GM21381 (cell line): ENCODE results near the gene TNRC6C.
"Not testable (repeated sequence)": the region's sequence is repeated elsewhere in the genome, so short reads cannot be mapped to it uniquely, and the experiment has no call there.

ENCODE experiments used
- ATAC-seq: cut with Tn5 transposase; IDR thresholded peaks from one replicate; pipeline ENCODE4 v1.9.1; 2021; ENCODE audit warnings: mild to moderate bottlenecking, moderate library complexity; ENCODE audit not compliant: unreplicated experiment

Gene TNRC6C

GRCh38 chr17:78133179-78133951 is 174.9 kb downstream of the TNRC6C start:
- ATAC-seq = no peak

DNA sequence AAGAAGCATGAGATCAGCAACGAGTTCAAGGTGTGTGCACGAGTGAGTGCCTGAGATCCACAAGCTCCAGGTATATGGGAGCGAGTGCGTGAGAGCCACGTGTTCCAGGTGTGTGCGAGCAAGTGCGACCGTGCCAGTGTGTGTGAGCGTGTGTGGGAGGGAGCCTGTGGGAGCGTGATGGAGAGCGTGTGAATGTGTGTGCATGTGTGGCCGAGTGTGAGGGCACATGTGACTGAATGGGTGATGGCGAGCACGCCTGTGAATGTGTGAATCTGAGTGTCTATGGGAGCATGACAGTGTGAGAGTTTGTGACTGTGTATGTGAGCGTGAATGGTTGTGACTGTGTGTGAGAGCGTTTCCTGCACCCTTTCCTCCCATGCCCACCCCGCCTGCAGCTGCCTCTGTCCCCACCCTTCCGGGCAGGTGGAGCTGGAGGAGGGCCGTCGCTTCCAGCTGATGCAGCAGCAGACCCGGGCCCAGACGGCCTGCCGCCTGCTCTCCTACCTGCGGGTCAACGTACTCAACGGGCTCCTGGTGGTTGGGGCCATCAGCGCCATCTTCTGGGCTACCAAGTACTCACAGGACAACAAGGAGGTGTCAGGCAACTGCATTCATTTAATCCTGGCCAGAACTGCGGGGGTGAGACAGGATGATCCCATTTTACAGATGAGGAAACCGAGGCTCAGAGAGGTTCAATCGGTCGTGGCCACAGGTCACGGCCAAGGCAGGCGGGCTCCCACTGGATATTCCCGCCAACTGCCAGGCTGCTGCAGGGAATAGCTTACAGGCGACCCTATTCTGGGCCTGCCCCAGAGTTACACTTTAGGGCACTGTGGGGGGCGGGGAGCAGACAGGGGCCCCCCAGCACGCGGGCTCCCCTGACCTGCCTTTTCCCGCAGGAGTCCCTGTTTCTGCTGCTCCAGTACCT is 175.7 kb downstream of the TNRC6C start:
- no peak for ATAC-seq

- no peak for ATAC-seq
Observed at GRCh38 chr17:78134899-78135385, 176.4 kb downstream of the TNRC6C start.

DNA sequence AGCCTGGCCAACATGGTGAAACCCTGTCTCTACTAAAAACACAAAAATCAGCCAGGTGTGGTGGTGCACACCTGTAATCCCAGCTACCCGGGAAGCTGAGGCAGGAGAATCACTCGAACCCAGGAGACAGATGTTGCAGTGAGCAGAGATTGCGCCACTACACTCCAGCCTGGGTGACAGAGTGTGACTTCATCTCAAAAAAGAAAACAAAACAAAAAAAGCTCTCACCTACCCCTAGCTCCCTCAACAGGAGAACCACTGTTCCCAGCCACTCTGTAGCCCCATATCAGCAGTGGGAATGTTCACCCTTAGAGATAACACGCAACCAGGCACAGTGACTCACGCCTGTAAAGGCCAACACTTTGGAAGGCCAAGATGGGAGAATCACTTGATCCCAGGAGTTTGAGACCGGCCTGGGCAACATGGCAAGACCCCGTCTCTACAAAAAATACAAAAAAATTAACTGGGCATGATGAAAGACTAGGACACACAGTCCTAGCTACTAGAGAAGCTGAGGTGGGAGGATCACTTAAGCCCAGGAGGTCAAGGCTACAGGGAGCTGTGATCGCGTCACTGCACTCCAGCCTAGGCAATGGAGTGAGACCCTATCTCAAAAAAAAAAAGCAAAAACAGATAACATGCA is 177.5 kb downstream of the TNRC6C start:
- ATAC-seq = no peak

DNA sequence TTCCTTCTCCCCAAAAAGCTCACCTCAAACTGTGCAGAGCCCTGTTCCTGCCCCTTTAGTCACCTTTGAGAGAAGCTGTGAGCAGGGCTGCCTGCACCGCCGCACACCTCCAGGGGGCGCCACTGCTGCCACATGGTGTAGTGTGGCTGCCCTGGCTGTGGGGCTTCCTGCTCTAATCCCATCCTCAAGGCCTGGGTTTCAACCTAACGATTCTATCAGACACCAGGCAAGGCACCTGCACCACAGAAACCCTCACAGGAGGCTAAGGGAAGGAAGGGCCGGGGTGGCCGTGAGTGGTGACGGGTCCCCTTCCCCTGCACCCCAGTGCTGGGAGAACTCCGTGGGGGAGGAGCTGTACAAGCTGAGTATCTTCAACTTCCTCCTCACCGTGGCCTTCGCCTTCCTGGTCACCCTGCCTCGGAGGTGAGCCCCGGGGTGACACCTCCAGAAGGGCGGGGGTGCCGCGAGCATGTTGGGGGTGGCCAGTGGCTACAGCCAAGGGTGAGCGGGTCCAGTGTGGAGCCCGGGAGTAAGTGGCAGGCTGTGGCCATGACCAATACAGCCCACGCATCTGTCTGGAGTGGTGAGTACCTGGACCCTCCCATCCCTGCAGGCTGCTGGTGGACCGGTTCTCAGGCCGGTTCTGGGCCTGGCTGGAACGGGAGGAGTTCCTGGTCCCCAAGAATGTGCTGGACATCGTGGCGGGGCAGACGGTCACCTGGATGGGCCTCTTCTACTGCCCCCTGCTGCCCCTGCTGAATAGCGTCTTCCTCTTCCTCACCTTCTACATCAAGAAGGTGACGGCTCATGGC is 179.1 kb downstream of the TNRC6C start:
- ATAC-seq = no peak

DNA sequence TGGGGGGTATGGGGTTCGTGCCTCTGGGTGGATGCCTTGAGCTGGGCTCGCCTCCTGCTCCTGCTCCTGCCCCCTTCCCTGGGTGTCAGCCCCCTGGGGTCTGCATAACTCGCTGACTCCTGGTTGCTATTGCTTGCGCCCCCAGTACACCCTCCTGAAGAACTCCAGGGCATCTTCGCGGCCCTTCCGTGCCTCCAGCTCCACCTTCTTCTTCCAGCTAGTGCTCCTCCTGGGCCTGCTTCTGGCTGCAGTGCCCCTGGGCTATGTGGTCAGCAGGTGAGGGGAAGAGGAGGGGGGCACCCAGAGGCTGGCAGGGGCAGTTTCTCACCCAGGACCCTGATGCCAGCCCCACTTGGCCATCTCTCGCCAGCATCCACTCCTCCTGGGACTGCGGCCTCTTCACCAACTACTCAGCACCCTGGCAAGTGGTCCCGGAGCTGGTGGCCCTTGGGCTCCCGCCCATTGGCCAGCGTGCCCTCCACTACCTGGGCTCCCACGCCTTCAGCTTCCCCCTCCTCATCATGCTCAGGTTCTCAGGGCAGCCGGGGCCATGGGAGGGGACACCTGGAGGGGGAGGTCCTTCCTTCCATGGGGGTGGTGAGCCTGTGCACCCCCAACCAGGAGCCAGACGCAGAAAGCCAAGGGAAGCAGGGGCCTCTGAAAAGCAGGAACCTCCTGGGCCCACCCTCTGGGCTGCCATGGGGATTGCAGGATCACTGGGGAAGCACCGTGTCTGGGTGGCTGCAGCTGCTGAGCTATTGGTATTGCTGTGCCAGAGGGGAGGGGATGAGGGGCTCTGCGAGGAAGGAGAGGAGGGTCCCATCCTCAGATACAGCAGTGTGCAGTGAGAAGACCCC is 179.9 kb downstream of the TNRC6C start:
- no peak for ATAC-seq

GRCh38 chr17:78139861-78140168 is 181.3 kb downstream of the TNRC6C start:
- not testable (repeated sequence) for ATAC-seq

- ATAC-seq = peak; percentile 75
Observed at GRCh38 chr17:78140169-78141051, 181.9 kb downstream of the TNRC6C start.

GRCh38 chr17:78141437-78142118 is 183.1 kb downstream of the TNRC6C start:
- ATAC-seq = no peak

DNA sequence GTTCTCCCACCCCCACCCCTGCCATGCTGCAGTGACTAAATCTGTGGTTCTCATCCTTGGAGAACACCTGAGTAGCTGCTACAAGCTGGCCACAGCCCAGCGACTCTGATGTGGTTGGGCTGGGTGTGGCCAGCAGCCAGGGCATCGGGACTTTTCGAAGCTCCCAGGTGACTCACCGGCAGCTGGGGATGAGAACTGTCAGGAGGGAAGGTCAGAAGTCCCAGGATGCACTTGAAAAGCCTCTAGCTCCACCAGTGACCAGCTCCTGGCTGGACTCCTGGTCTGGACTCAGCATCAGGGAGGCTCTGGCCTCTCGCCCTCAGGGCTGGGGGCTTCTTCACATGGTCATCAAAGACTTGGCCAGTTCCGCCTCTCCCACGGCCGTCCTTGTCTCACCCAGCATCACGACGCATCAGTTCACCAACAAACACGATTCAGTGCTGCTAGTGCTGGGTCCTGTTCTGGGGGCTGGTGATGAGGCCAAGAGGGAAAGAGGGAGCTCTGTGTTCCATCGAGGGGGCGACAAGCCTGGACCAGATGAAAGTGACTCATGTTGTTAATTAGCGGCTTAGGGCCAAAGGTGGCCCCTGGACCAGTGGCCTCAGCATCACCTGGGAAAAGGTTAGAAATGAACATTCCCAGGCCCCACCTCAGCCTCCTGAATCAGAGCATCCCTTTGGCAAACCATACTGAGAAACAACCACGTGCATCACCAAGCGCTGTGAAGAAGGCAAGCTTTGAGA is 183.8 kb downstream of the TNRC6C start:
- no peak for ATAC-seq

- ATAC-seq = no peak
Observed at GRCh38 chr17:78143214-78144146, 185.0 kb downstream of the TNRC6C start.

DNA sequence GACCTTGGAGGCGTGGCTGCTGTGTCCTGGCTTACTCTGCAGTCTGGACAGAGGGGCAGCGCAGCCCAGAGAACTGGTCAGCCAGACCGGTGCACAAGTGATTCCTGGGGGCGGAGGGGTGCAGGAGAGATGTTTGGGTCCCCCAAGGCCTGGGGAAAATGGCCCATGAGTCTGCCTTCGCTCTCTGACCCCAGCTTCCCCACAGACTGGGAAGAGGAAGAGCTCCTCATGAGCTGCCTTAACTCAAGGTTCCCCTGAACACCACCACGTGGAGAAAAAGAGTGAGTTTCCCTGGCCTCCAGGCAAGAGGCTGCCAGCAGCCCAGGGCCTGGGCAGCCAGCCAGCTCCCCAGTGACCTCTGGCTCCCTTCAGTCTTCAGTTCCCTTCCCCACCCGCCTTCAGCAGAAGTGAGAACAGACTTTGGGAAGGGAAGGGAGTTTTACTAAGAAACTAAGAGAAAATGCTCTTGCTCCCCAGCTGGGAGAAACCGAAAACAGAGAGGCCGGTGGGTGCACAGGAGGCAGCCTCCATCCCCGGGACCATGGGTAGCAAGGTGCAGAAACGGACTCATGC is 185.7 kb downstream of the TNRC6C start:
- no peak for ATAC-seq

GRCh38 chr17:78144736-78145641 is 186.5 kb downstream of the TNRC6C start:
- ATAC-seq = no peak

DNA sequence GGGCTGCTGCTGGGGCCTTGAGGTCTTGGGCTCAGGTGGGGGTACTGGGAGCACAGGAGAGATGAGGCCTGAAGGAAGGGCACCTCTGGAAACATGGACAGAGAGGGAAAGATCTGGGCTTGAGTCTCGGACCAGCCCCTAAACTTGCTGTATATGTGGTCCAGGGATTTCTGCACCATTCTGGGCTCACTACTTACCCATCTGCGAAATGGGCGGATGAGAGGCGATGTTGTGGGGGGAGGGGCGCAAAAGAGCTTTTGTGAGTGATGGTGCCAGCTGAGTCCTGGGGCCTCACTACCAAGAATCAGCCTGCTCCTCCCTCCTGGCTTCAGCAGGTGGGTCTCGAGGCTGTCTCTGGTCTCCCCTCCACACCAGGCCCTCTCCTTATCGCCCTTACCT is 188.0 kb downstream of the TNRC6C start:
- ATAC-seq = no peak

DNA sequence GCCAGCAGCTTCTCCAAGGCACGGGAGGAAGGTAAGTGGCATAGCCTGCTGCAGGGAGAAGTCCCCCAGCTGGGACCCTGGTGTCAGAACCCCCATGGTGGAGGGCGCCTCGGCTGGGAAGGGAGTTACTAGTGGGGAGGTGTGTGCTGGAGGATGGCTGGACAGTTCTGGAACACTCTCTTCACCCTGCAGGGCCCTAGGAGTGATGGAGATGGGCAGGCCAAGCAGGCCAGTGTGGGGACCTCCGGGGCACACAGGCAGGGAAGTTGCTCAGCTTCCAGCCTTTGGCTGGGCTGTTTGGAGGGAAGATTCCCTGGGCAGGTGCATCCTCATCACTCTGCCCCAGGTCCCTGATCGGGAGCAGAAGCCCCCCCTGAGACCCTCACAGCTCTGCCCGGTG is 188.4 kb downstream of the TNRC6C start:
- no peak for ATAC-seq
